ENCODE results near the gene ZSWIM4.

- TF ChIP-seq RAD21 (conservative IDR thresholded peaks at IDR 0.05 in 1 of 2, IDR thresholded peaks at IDR 0.05 in 1 of 2) (no peak), HOXA7 (CRISPR knock-in tag; IDR thresholded peaks at IDR 0.05) (no peak), CHD4 (IDR thresholded peaks at IDR 0.05; ENCODE audit: borderline replicate concordance) (no peak)
- TF ChIP-seq, protein P1, sequence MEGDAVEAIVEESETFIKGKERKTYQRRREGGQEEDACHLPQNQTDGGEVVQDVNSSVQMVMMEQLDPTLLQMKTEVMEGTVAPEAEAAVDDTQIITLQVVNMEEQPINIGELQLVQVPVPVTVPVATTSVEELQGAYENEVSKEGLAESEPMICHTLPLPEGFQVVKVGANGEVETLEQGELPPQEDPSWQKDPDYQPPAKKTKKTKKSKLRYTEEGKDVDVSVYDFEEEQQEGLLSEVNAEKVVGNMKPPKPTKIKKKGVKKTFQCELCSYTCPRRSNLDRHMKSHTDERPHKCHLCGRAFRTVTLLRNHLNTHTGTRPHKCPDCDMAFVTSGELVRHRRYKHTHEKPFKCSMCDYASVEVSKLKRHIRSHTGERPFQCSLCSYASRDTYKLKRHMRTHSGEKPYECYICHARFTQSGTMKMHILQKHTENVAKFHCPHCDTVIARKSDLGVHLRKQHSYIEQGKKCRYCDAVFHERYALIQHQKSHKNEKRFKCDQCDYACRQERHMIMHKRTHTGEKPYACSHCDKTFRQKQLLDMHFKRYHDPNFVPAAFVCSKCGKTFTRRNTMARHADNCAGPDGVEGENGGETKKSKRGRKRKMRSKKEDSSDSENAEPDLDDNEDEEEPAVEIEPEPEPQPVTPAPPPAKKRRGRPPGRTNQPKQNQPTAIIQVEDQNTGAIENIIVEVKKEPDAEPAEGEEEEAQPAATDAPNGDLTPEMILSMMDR (IDR thresholded peaks at IDR 0.05): no peak
- TF ChIP-seq, protein P2, sequence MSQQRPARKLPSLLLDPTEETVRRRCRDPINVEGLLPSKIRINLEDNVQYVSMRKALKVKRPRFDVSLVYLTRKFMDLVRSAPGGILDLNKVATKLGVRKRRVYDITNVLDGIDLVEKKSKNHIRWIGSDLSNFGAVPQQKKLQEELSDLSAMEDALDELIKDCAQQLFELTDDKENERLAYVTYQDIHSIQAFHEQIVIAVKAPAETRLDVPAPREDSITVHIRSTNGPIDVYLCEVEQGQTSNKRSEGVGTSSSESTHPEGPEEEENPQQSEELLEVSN (IDR thresholded peaks at IDR 0.05; ENCODE audit: borderline replicate concordance, low read depth): no peak
Measured at GRCh38 chr19:13764101-13764807, 31.0 kb upstream of the ZSWIM4 start, which contains the start of gene MRI1.

Data from A549 (cell line).